ENCODE measurements around the gene C4orf36.

C4orf36 gene

GRCh38 chr4:86853209-86853608 is 39.0 kb downstream of the C4orf36 start:
- DNase-seq = no peak

- DNase-seq = no peak
Measured at GRCh38 chr4:86848732-86849619, 43.2 kb downstream of the C4orf36 start, which contains the start of gene SLC10A6. Gene SLC10A6 (minus strand): TSS chr4:86849384. CDS start chr4:86849115, 269 bp downstream.

- no peak for DNase-seq
Measured at GRCh38 chr4:86848136-86848535, 44.1 kb downstream of the C4orf36 start.

- DNase-seq = no peak
Measured at GRCh38 chr4:86847571-86847970, 44.7 kb downstream of the C4orf36 start.

GRCh38 chr4:86846921-86847320 is 45.3 kb downstream of the C4orf36 start:
- DNase-seq = no peak

- DNase-seq = no peak
Measured at GRCh38 chr4:86845593-86845992, 46.6 kb downstream of the C4orf36 start.

GRCh38 chr4:86841309-86841708 is 50.9 kb downstream of the C4orf36 start:
- no peak for DNase-seq

- DNase-seq = no peak
Measured at GRCh38 chr4:86840858-86841257, 51.4 kb downstream of the C4orf36 start.

GRCh38 chr4:86837691-86838503 is 54.3 kb downstream of the C4orf36 start:
- DNase-seq = peak; percentile 34 to 67

- DNase-seq = no peak
Measured at GRCh38 chr4:86835677-86836076, 56.5 kb downstream of the C4orf36 start.

GRCh38 chr4:86834901-86835300 is 57.3 kb downstream of the C4orf36 start:
- no peak for DNase-seq

- no peak for DNase-seq
Measured at GRCh38 chr4:86833615-86834014, 58.6 kb downstream of the C4orf36 start.

GRCh38 chr4:86831262-86832130 is 60.7 kb downstream of the C4orf36 start:
- DNase-seq = no peak

Data from NCI-H524 (cell line).